Bone marrow (tissue), 2 donors: Measurements from ENCODE around the gene FOXP1.

Source experiments
- DNase-seq, 2 donors: peaks; one replicate each; lab custom pipeline; 2025; lab: John Stamatoyannopoulos, UW

The FOXP1 gene

GRCh38 chr3:71055257-71056001, 528.1 kb downstream of the FOXP1 start:
- no peak for DNase-seq

- no peak for DNase-seq
Measured at GRCh38 chr3:71054312-71054711, 529.2 kb downstream of the FOXP1 start.

GRCh38 chr3:71053495-71053894, 530.0 kb downstream of the FOXP1 start:
- DNase-seq: no peak

- DNase-seq: no peak
Measured at GRCh38 chr3:71052716-71053115, 530.8 kb downstream of the FOXP1 start.

- no peak for DNase-seq
Measured at GRCh38 chr3:71051893-71052687, 531.4 kb downstream of the FOXP1 start.

- DNase-seq: no peak
Measured at GRCh38 chr3:71051259-71051595, 532.3 kb downstream of the FOXP1 start.

- peak in 1 of 2 donors; percentile 36 for DNase-seq
Measured at GRCh38 chr3:71050538-71051258, 532.8 kb downstream of the FOXP1 start.

- no peak for DNase-seq
Measured at GRCh38 chr3:71050166-71050537, 533.4 kb downstream of the FOXP1 start.

GRCh38 chr3:71048948-71049347, 534.6 kb downstream of the FOXP1 start:
- DNase-seq: no peak

- DNase-seq: no peak
Measured at GRCh38 chr3:71047616-71048531, 535.7 kb downstream of the FOXP1 start.

GRCh38 chr3:71046791-71047190, 536.7 kb downstream of the FOXP1 start:
- DNase-seq: no peak

- peak in 1 of 2 donors; percentile 49 for DNase-seq
Measured at GRCh38 chr3:71045917-71046282, 537.6 kb downstream of the FOXP1 start.

GRCh38 chr3:71045212-71045916, 538.2 kb downstream of the FOXP1 start:
- no peak for DNase-seq

- DNase-seq: no peak
Measured at GRCh38 chr3:71042759-71043158, 540.8 kb downstream of the FOXP1 start.

GRCh38 chr3:71041371-71041770, 542.2 kb downstream of the FOXP1 start:
- DNase-seq: no peak

- DNase-seq: no peak
Measured at GRCh38 chr3:71039332-71039731, 544.2 kb downstream of the FOXP1 start.

- DNase-seq: no peak
Measured at GRCh38 chr3:71037775-71038174, 545.8 kb downstream of the FOXP1 start.

- DNase-seq: no peak
Measured at GRCh38 chr3:71035886-71036285, 547.6 kb downstream of the FOXP1 start.

GRCh38 chr3:71035314-71035713, 548.2 kb downstream of the FOXP1 start:
- DNase-seq: peak in 1 of 2 donors; percentile 24

GRCh38 chr3:71033681-71034220, 549.8 kb downstream of the FOXP1 start:
- DNase-seq: no peak
